GM18873 (cell line): ENCODE data around the gene LEUTX.
"Not testable (repeated sequence)": the region's sequence is repeated elsewhere in the genome, so short reads cannot be mapped to it uniquely, and the experiment has no call there.

Source experiments
- ATAC-seq: cut with Tn5 transposase; IDR thresholded peaks from one replicate; pipeline ENCODE4 v1.9.1; 2021; ENCODE audit warnings: mild to moderate bottlenecking, moderate library complexity, moderate number of reproducible peaks; ENCODE audit not compliant: unreplicated experiment, low FRiP score

The LEUTX gene

GRCh38 chr19:39768786-39769185 is 9.9 kb upstream of the LEUTX start:
- ATAC-seq: no peak

GRCh38 chr19:39780894-39781293 is 2.2 kb downstream of the LEUTX start:
- ATAC-seq: no peak

GRCh38 chr19:39788244-39788643 is 9.6 kb downstream of the LEUTX start:
- ATAC-seq: no peak

GRCh38 chr19:39792999-39793546 is 14.4 kb downstream of the LEUTX start:
- ATAC-seq: no peak

- no peak for ATAC-seq
These were observed 16.3 kb downstream of the LEUTX start for GRCh38 chr19:39795001-39795400.

- no peak for ATAC-seq
These were observed 17.4 kb downstream of the LEUTX start for GRCh38 chr19:39796000-39796498.

- ATAC-seq: no peak
These were observed 18.4 kb downstream of the LEUTX start for GRCh38 chr19:39797083-39797482.

- ATAC-seq: no peak
These were observed 24.3 kb downstream of the LEUTX start for GRCh38 chr19:39802958-39803357.

- ATAC-seq: no peak
These were observed 26.4 kb downstream of the LEUTX start for GRCh38 chr19:39805104-39805503.

- no peak for ATAC-seq
These were observed 29.3 kb downstream of the LEUTX start for GRCh38 chr19:39807846-39808364.

- ATAC-seq: not testable (repeated sequence)
These were observed 30.0 kb downstream of the LEUTX start for GRCh38 chr19:39808688-39809087.

- no peak for ATAC-seq
These were observed 30.7 kb downstream of the LEUTX start for GRCh38 chr19:39809368-39809767.

GRCh38 chr19:39810424-39810823 is 31.8 kb downstream of the LEUTX start:
- no peak for ATAC-seq

- ATAC-seq: no peak
These were observed 32.4 kb downstream of the LEUTX start for GRCh38 chr19:39811064-39811463.

GRCh38 chr19:39813264-39813993 is 34.8 kb downstream of the LEUTX start:
- ATAC-seq: no peak

- not testable (repeated sequence) for ATAC-seq
These were observed 35.5 kb downstream of the LEUTX start for GRCh38 chr19:39814111-39814510.

- ATAC-seq: no peak
These were observed 35.9 kb downstream of the LEUTX start for GRCh38 chr19:39814595-39814994.

- no peak for ATAC-seq
These were observed 37.8 kb downstream of the LEUTX start for GRCh38 chr19:39816287-39817048.

GRCh38 chr19:39817888-39818561 is 39.4 kb downstream of the LEUTX start:
- no peak for ATAC-seq

- no peak for ATAC-seq
These were observed 40.0 kb downstream of the LEUTX start for GRCh38 chr19:39818626-39819097.
